T1000 (cell line): ENCODE data around the gene DEPP1.

Experiments used
- DNase-seq: peaks from one replicate; lab custom pipeline; 2025; ENCODE audit warnings: mixed read lengths; lab: John Stamatoyannopoulos, UW

Gene DEPP1

DNA sequence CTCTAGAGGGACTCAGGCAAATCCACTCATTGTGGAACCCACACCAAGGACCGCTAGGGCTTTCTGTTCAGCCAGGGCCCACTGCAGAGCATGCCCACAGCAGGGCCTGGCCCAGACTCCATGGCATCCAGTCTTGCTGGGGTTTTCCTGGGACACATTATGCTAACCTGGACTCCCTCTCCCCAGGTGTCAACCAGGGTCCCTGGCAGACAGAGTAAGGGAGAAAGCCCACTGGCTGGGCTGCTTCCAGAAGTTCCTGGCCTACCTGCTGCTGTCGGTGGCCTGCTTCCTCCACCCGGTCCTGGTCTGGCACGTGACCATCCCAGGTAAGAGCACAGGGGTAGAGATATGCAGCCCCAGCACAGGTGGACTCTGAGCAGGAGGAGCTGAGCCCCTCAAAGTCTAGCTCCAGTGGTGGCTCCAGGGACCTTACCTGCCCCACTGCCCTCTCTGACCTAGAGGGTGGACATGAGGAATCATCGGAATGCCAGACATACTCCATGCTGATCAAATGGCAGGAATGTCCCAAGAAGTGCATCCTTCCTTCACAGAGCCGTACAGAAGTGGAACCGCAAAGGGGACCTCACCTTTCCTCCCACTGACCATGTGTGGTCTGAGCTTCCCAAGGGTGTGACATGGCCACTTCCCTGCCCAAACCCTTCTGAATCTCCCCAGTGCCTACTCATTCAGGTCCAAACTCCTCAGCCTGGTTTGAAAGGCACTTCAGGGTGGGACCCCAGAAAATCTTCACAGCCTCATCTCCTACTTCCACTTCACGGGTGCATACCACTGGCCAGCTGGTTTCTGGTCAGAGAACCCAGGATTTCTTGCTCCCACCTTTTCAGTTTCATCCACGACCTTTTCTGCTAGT, 44.9 kb downstream of the DEPP1 start:
- no peak for DNase-seq

DNA sequence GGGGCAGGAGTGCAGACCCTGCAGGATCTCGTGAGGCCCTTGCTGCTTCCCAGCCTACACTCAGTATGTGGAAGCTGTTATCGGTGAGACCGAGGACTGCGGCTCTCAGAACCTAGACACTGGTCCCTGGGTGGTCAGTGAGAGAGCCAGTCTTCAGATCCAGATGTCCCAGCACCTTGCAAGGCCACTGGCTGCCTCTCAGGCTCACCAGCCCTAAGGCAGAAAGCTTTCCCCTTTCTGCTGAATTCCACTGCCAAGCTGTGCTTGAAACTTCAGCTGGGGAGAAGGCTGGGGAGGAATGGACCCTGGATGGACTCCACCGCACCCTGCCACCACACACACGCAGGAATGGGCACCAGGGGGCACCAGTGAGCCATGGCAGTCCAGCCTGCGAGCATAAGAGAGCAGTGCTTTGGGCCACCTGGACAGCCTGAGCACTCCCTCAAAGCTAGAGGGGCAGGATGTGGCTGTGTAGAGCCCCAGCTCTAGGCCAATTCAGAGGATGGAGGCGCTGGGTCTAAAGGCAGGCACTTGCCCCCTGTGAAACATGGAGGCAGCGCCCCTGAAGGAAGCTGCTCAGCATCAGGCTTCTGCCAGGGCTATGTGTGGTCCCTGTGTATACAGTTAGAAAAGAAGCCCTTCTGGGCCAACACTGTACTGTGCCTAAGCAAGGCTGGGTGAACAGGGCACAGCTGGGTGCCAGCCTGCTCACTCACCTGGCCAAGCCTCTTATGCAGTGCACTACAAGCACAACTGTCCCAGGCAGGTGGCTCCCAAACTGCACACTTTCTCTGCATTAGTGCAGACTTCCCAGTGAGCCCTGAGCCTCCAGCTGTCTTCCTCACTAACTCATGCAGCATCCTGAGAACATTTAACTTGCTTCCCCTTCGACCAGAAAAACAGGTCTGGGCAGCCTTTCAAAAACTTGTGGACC, 45.8 kb downstream of the DEPP1 start:
- DNase-seq: peak; percentile 25

DNA sequence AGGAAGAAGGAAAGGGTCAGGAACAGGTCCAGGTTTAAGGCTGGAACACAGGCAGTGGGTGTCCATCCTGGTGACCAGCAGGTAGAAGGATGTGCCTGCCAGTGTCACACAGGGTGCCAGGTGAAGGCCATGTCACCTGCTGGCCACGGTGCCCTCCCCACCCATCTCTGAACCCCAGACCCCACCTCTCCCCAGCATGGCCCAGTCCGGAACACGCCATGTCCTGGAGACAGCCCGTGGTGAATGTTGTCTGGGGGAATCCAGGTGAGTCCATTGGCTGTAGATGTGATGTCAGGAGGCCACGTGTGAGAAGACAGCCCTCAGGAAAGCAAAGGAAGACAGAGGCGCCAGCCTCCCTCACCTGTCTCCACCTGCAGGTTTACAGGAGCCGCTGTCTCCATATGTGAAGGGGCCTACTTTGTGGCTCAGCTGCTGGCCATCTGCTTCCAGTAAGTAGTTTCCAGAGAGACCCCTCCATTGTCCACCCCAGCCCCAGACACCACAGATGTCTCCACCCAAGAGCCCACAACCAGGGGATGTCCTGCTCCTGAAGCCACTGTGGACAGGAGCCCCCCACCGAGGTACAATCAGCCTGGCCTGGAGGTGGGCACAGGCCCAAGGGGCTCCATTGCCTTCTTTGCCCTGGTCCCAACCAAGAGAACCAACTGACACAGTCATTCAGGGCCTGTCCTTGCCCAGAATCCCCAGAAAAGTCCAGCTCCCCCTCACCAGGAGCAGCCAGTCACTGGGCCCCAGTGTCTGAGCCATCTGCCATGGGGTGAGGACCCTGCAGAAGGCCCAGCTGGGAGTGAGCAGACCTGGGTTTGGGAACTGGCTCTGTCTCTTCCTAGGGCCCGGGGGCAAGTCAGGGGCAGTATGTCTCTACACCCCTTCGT, 46.7 kb downstream of the DEPP1 start:
- no peak for DNase-seq

DNA sequence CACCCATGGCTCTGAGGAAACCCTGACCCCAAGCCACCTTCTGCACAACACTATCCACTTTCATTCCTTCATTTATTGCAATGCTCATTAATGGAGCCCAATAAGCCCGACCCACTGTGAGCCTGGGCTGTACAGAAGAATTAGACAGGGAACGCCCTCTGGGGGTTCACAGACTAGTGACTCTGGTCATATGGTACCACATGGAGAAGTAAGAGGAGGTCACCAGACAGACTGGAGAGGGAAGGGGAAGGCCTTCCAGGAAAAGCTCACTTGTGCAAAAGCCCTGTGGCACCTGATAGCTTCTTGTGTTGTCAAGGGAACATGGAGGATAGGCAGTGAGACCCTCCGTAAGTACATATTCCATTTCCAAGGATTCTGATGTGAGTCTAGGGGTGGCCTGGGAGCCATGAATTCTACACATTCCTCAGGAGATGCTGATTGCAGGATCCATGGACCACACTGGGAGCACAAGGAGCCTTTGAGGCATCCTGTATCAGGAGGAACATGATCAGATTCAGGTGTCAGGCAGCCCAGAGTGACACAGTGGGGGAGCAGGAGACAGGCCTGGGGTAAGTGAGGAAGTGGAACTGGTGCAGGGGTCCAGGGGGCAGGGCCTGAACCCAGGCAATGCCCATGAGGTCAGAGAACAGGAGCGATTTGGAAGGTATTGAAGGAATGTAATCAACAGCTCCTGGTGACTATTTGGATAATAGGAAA, 47.5 kb downstream of the DEPP1 start:
- no peak for DNase-seq

DNA sequence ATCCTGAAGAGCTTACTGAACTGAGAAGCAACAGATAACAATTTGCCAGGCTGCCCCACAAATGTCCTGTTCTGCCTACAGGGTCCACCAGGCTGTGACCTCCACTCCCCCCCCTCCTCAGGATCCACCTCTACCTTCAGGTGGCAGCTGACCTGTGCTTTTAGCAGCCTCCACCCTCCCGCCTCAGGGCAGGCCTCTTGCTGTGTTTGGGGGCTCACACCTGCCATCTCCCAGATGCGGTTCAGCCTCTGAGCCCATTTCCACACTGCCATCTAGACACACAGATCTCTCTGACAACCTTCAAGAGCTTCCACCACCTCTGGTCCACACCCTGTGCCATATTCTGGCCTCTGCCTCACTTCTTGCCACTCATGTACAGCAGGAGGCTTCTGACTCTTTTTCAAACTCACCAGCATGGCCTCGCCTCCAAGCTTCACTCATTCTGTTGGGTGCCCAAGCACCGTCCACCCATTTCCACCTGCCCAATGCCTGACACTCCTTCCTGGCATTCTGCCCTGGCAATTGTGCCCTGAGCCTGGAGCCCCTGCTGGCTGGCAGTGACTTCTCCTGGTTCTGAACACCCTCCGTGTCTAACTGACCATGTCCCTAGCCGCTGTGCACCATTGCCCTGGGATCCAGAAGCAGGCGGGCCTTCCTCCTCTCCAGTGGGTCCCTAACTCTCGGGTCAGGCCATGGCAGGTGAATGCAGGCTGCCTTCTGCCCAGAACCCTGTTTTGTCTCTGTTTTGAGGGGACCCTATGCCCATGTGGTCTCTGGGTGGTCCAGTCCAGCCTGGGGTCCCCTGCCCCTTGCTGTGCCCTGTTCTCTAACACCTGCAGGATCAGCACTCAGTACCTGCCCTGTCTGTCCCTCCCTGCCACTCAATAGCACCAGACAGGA, 49.0 kb downstream of the DEPP1 start:
- no peak for DNase-seq

DNA sequence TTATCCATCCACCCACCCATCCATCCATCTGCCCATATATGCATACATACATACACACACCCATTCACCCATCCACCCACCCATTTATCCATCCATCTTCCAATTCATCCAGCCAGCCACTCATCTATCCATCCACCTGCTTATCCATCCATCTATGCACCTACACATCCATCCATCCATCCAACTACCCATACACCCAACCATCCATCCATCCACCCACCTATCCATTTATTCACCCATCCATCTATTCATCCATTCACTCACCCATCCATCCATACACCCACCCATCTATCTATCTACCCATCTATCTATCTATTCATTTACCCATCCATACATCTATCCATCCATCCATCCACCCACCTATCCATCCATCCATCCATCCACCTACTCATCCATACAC, 50.1 kb downstream of the DEPP1 start:
- DNase-seq: no peak

DNA sequence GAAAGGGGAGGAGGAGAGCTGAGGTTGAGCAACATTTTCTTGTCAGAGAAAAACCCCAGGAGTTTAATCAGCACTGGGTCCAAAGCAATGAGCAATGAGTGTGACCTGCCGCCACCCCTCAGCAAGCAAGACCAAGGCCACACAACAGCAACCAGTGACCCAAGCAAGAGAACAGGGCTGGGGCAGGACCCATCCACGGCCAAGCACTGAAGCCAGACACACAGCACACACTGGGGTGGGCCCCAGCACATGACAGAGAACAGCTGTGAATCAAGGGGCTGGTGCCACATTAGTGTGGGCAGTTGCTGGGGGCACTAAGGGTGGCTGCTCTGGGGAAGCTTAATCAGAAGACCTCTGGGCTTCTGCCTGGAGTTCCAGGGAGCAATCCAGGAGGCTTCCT, 51.3 kb downstream of the DEPP1 start:
- no peak for DNase-seq

DNA sequence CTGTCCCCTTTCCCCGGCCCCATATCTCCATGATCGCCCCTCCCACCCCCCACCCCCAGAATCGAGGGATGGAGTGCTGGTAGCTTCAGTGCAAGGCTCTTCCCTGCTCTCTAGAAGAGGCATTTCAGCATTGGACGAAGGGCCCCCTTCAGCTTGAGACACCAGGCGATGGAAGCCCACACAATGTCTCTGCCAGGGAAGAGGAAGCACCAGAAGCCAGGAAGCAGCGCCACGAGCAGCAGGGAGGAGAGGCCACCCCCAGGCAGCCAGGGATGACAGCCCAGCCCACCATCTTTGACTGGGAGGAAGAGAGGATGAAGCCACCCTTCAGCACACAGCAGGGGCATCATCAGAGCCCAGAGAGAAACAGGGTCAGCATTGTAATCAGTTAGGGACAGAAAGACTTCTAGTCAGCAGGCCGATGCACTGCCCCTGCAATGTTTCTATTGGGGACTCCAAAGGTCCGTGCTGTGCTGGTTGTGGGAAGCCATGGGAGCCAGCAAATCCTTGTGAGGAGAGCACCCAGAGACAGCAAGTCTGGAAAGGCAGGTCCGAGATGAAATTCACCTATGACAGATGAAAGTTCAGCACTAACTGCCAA, 51.8 kb downstream of the DEPP1 start:
- DNase-seq: no peak
